ENCODE measurements around the gene HBA2.
"Not testable (repeated sequence)": the region's sequence is repeated elsewhere in the genome, so short reads cannot be mapped to it uniquely, and the experiment has no call there.

HBA2 gene

GRCh38 chr16:185213-185612 lies 12.5 kb downstream of the HBA2 start:
- DNase-seq = no peak
- in situ Hi-C loops (cut with MboI; ENCODE audit: low pct_unique_long_range_greater_than_20kb, low sequenced_read_pairs) = no loop called here

DNA sequence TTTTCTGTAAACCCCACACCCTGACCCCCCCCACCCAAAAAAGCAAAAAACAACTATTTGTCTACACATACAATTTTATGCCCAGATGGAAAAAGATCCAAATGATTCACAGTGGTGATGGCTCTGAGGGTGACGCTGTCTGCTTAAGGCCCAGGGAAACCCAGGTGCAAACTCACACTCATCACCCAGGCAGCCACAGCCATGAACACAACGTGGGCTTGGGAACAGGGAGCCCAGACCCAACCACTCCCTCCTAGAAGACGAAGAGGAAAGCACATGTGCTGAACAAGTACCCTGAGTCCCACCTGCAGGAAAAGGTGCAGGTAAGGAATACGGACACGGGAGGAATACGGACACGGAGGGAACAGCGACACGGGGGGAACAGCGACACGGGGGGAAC lies 13.0 kb downstream of the HBA2 start:
- in situ Hi-C loops (cut with MboI; ENCODE audit: low pct_unique_long_range_greater_than_20kb, low sequenced_read_pairs) = no loop called here
- DNase-seq = no peak

DNA sequence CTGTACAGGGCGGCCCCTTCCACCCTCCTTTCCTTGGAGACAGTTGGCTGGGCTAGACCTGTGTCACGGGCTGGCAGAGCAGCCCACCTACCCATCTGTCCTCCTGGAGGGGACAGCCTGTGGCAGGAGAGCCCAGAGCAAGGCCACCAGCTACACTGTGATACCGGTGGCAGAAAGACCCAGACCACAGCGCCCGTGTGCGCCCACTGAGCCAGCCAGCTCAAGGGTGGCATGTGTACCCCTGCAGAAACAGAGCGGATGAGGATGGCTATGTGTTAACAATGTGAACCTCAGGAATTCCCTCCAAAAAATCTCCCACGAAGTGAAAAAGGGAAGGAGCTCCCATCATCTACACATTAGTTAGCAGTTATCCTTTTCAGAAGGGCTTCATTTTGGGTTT lies 14.7 kb downstream of the HBA2 start:
- no peak for DNase-seq
- in situ Hi-C loops (cut with MboI; ENCODE audit: low pct_unique_long_range_greater_than_20kb, low sequenced_read_pairs) = no loop called here

GRCh38 chr16:188674-189073 lies 16.0 kb downstream of the HBA2 start:
- peak; percentile 30 for DNase-seq
- in situ Hi-C loops (cut with MboI; ENCODE audit: low pct_unique_long_range_greater_than_20kb, low sequenced_read_pairs) = no loop called here

- DNase-seq = no peak
- in situ Hi-C loops (cut with MboI; ENCODE audit: low pct_unique_long_range_greater_than_20kb, low sequenced_read_pairs) = no loop called here
Measured at GRCh38 chr16:189604-190186, 17.0 kb downstream of the HBA2 start.

DNA sequence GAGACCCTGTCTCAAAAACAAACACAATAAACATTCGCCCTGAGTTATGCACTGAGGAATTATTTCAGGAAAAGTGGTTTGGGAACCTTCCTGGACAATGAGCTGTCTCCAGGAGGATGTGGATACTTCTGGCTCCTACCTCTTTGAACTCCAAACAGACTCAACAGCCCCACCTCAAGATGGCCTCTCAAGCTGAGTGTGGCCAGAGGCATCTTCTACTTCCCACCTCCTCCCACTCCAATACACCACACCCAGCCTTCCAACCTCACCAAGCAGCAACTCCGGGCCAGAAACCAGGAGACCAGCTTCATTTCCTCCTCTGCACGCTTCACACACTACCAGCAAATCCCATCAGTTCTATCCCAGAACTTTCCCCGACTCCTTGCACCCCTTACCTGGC lies 19.2 kb downstream of the HBA2 start:
- in situ Hi-C loops (cut with MboI; ENCODE audit: low pct_unique_long_range_greater_than_20kb, low sequenced_read_pairs) = no loop called here
- no peak for DNase-seq

- in situ Hi-C loops (cut with MboI; ENCODE audit: low pct_unique_long_range_greater_than_20kb, low sequenced_read_pairs) = no loop called here
- no peak for DNase-seq
Measured at GRCh38 chr16:192686-193085, 20.0 kb downstream of the HBA2 start.

DNA sequence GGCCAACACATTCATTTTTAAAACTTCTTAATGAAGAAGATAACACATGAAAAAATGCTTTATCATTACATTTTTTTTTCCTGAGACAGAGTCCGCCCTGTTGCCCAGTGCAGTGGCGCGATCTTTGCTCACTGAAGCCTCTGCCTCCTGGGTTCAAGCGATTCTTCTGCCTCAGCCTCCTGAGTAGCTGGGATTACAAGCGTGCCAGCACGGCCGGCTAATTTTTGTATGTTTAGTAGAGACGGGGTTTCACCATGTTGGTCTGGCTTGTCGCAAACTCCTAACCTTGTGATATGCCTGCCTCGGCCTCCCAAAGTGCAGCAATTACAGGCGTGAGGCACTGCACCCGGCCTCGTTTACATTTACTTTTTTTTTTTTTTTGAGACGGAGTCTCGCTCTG lies 20.8 kb downstream of the HBA2 start:
- in situ Hi-C loops (cut with MboI; ENCODE audit: low pct_unique_long_range_greater_than_20kb, low sequenced_read_pairs) = no loop called here
- DNase-seq = no peak

DNA sequence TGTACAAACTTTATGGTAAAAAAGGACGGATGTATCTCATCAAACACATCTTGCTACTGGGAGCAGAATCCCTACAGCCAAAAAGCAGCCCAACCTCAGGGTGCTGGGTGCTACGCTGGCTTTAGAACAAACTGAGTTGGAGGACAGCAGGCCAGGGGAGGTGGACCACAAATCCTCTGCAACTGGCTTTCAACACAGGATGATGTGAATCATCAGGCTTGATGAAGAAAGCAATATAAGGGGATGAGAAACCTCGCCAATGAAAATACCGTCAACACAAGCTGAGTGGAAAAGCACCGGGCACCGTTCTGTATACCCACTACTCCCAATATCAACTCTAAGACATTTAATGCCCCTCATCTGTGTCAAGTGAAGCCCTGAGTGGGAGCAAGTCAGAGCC lies 21.8 kb downstream of the HBA2 start:
- no peak for DNase-seq
- in situ Hi-C loops (cut with MboI; ENCODE audit: low pct_unique_long_range_greater_than_20kb, low sequenced_read_pairs) = no loop called here

DNA sequence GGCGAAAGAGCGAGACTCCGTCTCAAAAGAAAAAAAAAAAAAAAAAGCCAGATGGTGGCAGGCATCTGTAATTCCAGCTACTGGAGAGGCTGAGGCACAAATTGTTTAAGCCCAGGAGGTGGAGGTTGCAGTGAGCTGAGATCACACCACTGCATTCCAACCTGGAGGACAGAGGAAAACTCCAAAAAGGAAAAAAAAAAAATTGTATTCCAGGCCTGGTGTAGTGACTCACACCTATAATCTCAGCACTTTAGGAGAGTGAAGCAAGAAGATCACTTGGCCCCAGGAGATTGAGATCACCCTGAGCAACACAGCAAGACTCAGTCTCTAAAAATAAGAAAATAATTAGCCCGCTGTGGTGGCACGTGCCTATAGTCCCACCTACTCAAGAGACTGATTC lies 27.7 kb downstream of the HBA2 start:
- no peak for DNase-seq

GRCh38 chr16:203246-203645 lies 30.6 kb downstream of the HBA2 start:
- DNase-seq = no peak
- in situ Hi-C loops (cut with MboI; ENCODE audit: low pct_unique_long_range_greater_than_20kb, low sequenced_read_pairs) = no loop called here

More for the DNA sequence above, 27.7 kb downstream of the HBA2 start:
- in situ Hi-C loops (cut with MboI; ENCODE audit: low pct_unique_long_range_greater_than_20kb, low sequenced_read_pairs) = no loop called here

DNA sequence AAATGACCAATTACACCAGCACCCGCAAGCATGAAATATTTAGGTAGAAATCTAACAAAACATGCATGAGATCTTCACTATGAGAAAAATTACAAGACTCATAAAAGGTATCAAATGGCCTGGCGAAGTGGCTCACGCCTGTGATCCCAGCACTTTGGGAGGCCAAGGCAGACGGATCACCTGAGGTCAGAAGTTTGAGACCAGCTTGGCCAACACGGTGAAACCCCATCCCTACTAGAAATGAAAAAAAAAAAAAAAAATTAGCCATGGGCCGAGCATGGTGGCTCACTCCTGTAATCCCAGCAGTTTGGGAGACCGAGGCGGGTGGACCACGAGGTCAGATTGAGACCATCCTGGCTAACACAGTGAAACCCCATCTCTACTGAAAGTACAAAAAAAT lies 31.4 kb downstream of the HBA2 start:
- in situ Hi-C loops (cut with MboI; ENCODE audit: low pct_unique_long_range_greater_than_20kb, low sequenced_read_pairs); DNase-seq: not testable (repeated sequence)

DNA sequence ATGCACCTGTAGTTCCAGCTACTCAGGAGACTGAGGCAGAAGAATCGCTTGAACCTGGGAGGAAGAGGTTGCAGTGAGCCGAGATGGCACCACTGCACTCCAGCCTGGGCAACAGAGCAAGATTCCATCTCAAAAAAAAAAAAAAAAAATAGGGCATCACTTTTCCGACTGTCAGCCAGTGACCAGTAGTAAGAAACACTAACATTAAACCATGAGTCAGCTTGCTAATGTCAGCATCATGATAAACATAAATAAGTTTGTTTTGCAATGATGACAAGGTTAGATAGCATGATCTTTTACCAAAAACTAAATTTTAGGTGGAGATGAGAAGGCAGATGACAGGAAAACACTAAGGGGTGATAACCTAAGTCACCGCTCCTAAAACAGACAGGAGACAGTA lies 36.7 kb downstream of the HBA2 start:
- in situ Hi-C loops (cut with MboI; ENCODE audit: low pct_unique_long_range_greater_than_20kb, low sequenced_read_pairs); DNase-seq: not testable (repeated sequence)

DNA sequence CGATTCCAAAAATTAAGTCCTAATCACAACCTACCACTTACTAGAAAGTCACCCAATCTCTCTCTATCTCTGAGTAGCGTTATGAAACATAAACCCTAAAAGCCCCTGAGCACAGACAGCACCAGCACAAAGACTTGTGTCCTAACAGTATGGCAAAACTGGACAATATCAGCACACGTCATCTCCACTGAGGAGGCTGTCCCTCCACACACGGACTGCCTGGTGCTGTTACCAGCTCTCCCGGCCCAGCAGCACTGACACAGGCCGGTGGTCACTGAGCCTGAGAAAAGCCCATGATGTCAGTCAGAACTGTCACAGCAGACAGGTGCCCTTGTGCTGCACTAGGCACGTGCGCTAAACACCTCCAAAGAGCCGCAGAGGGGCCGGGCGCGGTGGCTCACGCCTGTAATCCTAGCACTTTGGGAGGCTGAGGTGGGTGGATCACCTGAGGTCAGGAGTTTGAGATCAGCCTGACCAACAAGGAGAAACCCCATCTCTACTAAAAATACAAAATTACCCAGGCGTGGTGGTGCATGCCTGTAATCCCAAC lies 39.0 kb downstream of the HBA2 start:
- in situ Hi-C loops (cut with MboI; ENCODE audit: low pct_unique_long_range_greater_than_20kb, low sequenced_read_pairs); DNase-seq: not testable (repeated sequence)

DNA sequence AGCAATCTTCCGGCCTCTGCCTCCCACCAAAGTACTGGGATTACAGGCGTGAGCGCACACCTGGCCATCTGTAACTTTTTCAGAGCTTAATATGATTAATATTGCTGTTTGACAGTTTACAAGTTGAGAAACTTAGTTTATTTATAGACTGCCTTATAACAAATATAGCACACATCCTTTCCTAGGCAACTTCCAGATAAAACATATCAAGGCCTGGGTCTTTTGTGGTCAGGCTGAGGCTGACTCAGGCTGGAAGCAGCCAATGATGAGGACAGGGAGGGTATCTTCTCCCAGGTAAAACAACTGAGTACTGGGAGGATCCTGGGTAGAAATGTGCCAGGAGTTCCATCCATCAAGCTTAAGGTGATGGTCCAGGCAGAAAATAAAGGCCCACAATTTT lies 40.3 kb downstream of the HBA2 start:
- in situ Hi-C loops (cut with MboI; ENCODE audit: low pct_unique_long_range_greater_than_20kb, low sequenced_read_pairs) = no loop called here
- DNase-seq = no peak

DNA sequence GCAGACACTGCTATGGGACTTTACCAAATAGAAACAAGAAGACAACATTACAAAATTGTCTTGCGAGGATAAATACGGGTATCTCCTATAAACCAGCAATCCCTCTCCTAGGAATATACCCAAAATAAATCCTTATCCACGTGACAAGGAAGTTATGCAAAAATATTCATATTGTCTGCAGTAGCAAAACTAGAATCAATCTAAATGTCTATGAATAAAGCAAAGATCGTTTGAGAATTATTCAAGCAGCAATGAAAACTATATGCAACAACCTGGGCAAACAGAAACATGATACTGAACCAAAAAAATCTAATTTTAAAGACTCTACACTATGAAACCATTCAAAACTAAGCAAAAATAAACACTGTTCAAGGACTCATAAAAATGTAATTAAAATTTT lies 47.3 kb downstream of the HBA2 start:
- DNase-seq = no peak
- in situ Hi-C loops (cut with MboI; ENCODE audit: low pct_unique_long_range_greater_than_20kb, low sequenced_read_pairs) = no loop called here
